Measurements from ENCODE around the gene ALDH16A1. TPM values are rescaled to one million over a fixed set of nuclear protein-coding genes. Genes with fewer than 3 reads are reported as not detected.
"Not testable (repeated sequence)": the region's sequence is repeated elsewhere in the genome, so short reads cannot be mapped to it uniquely, and the experiment has no call there.

The ALDH16A1 gene
- total RNA-seq, 2 donors from 2014 or later, result 16.8 to 17.5 TPM

- intact Hi-C loops (cut with DNase I), result no loop called here
- ATAC-seq (no peak), DNase-seq (no peak)
Observed at GRCh38 chr19:49453757-49454240, 774 bp downstream of the ALDH16A1 start.

- no peak for ATAC-seq
- no peak for DNase-seq
- intact Hi-C loops (cut with DNase I), result no loop called here
Observed at GRCh38 chr19:49455773-49456172, 2.7 kb downstream of the ALDH16A1 start.

GRCh38 chr19:49456326-49456725, 3.3 kb downstream of the ALDH16A1 start:
- intact Hi-C loops (cut with DNase I), result no loop called here
- ATAC-seq (no peak), DNase-seq (no peak)

GRCh38 chr19:49458567-49458903, 5.5 kb downstream of the ALDH16A1 start:
- DNase-seq (no peak), ATAC-seq (no peak)
- intact Hi-C loops (cut with DNase I), result no loop called here

- intact Hi-C loops (cut with DNase I), result no loop called here
- ATAC-seq (no peak), DNase-seq (no peak)
Observed at GRCh38 chr19:49459388-49459787, 6.4 kb downstream of the ALDH16A1 start.

- ATAC-seq; intact Hi-C loops (cut with DNase I); DNase-seq: not testable (repeated sequence)
Observed at GRCh38 chr19:49461130-49461529, 8.1 kb downstream of the ALDH16A1 start.

GRCh38 chr19:49461656-49462055, 8.6 kb downstream of the ALDH16A1 start:
- ATAC-seq, result no peak
- intact Hi-C loops (cut with DNase I), result no loop called here
- no peak for DNase-seq

- no peak for ATAC-seq
Observed at GRCh38 chr19:49462492-49462891, 9.5 kb downstream of the ALDH16A1 start.

GRCh38 chr19:49463960-49464740, 11.1 kb downstream of the ALDH16A1 start:
- intact Hi-C loops (cut with DNase I), result no loop called here
- ATAC-seq (no peak), DNase-seq (no peak)

More at GRCh38 chr19:49462492-49462891, 9.5 kb downstream of the ALDH16A1 start:
- intact Hi-C loops (cut with DNase I), result no loop called here
- no peak for DNase-seq

GRCh38 chr19:49465371-49465770, 12.3 kb downstream of the ALDH16A1 start:
- ATAC-seq, result no peak
- intact Hi-C loops (cut with DNase I), result no loop called here
- no peak for DNase-seq

- no peak for ATAC-seq
- intact Hi-C loops (cut with DNase I), result no loop called here
- DNase-seq, result no peak
Observed at GRCh38 chr19:49468199-49468598, 15.2 kb downstream of the ALDH16A1 start.

- peak; percentile 91 for DNase-seq
- intact Hi-C loops (cut with DNase I), result no loop called here
- ATAC-seq, result peak; percentile 67 to 86
Observed at GRCh38 chr19:49468746-49469447, 15.9 kb downstream of the ALDH16A1 start.

GRCh38 chr19:49469828-49470614, 17.0 kb downstream of the ALDH16A1 start:
- no peak for ATAC-seq
- DNase-seq, result no peak
- intact Hi-C loops (cut with DNase I), result no loop called here

- intact Hi-C loops (cut with DNase I), result no loop called here
- ATAC-seq (no peak), DNase-seq (no peak)
Observed at GRCh38 chr19:49470615-49470978, 17.6 kb downstream of the ALDH16A1 start.

GRCh38 chr19:49472936-49473335, 19.9 kb downstream of the ALDH16A1 start:
- DNase-seq (no peak), ATAC-seq (no peak)
- intact Hi-C loops (cut with DNase I), result no loop called here

GRCh38 chr19:49473501-49473867, 20.5 kb downstream of the ALDH16A1 start:
- intact Hi-C loops (cut with DNase I); ATAC-seq; DNase-seq: not testable (repeated sequence)

- intact Hi-C loops (cut with DNase I), result no loop called here
- DNase-seq, result peak; percentile 81
- peak; percentile 65 to 77 for ATAC-seq
Observed at GRCh38 chr19:49473868-49474541, 21.0 kb downstream of the ALDH16A1 start, which contains the start of gene FLT3LG. Gene FLT3LG (plus strand): TSS chr19:49474215. CDS start chr19:49474640, 425 bp downstream.

- intact Hi-C loops (cut with DNase I), result no loop called here
- peak in 1 of 2 donors; percentile 1 for ATAC-seq
- no peak for DNase-seq
Observed at GRCh38 chr19:49474542-49474924, 21.5 kb downstream of the ALDH16A1 start.

GRCh38 chr19:49475191-49475917, 22.3 kb downstream of the ALDH16A1 start:
- DNase-seq, result peak; percentile 29
- ATAC-seq, result no peak
- intact Hi-C loops (cut with DNase I), result no loop called here

Data from left cardiac atrium (tissue), 4 donors.